GM12891 (cell line): ENCODE measurements around the gene DNAJA1.
"Not testable (repeated sequence)": the region's sequence is repeated elsewhere in the genome, so short reads cannot be mapped to it uniquely, and the experiment has no call there.

Experiments used
- DNase-seq: peaks from one replicate; pipeline ENCODE4 v3.0.0; 2011; ENCODE audit warnings: low spot score; ENCODE audit not compliant: insufficient read length
- FAIRE-seq: peaks from 2 replicates; lab custom pipeline; 2011; peaks lifted over from hg19 to GRCh38; lab: Jason Lieb, UNC
- PAX5 ChIP-seq: IDR thresholded peaks from 2 replicates; pipeline ENCODE4 v1.6.1; 2011; ENCODE audit warnings: low read length, moderate library complexity, mild to moderate bottlenecking; ENCODE audit not compliant: insufficient read depth, severe bottlenecking
- POLR2A ChIP-seq: IDR thresholded peaks from 2 replicates; pipeline ENCODE4 v1.6.1; 2011; ENCODE audit warnings: low read depth, low read length, control low read depth
- POLR2AphosphoS5 ChIP-seq: IDR thresholded peaks from 2 replicates; pipeline ENCODE4 v1.6.1; 2011; ENCODE audit warnings: low read depth, low read length, control low read depth
- POU2F2 ChIP-seq: IDR thresholded peaks from 2 replicates; pipeline ENCODE4 v1.6.1; 2011; ENCODE audit warnings: low read depth, mild to moderate bottlenecking, control low read depth, low read length, moderate library complexity
- SPI1 ChIP-seq: IDR thresholded peaks from 2 replicates; pipeline ENCODE4 v1.6.1; 2011; ENCODE audit warnings: low read depth, low read length, control low read depth
- TAF1 ChIP-seq: IDR thresholded peaks from 2 replicates; pipeline ENCODE4 v1.6.1; 2011; ENCODE audit warnings: low read depth, low read length, control low read depth

DNAJA1 gene

GRCh38 chr9:33080534-33080933 lies 55.5 kb downstream of the DNAJA1 start:
- no peak for FAIRE-seq
- no peak for DNase-seq
- no peak for TF ChIP-seq SPI1
- no peak for TF ChIP-seq TAF1

- FAIRE-seq (peak; percentile 69), DNase-seq (peak; percentile 48)
- TF ChIP-seq PAX5 (no peak), SPI1 (no peak), TAF1 (no peak), POU2F2 (no peak), POLR2AphosphoS5 (no peak), POLR2A (no peak)
Measured at GRCh38 chr9:33081128-33081851, 56.2 kb downstream of the DNAJA1 start.

GRCh38 chr9:33082128-33082527 lies 57.1 kb downstream of the DNAJA1 start:
- FAIRE-seq: no peak
- no peak for DNase-seq
- TF ChIP-seq POU2F2 (no peak), PAX5 (no peak), TAF1 (no peak), POLR2A (no peak), POLR2AphosphoS5 (no peak)

GRCh38 chr9:33082538-33083326 lies 57.7 kb downstream of the DNAJA1 start:
- peak; percentile 71 for TF ChIP-seq SPI1
- no peak for TF ChIP-seq PAX5
- TF ChIP-seq POU2F2: no peak
- DNase-seq (no peak), FAIRE-seq (no peak)

GRCh38 chr9:33085672-33086071 lies 60.6 kb downstream of the DNAJA1 start:
- DNase-seq, FAIRE-seq: not testable (repeated sequence)
